Liver (tissue), 9 donors: ENCODE data around the gene NDUFA5. TPM values are rescaled to one million over a fixed set of nuclear protein-coding genes. Genes with fewer than 3 reads are reported as not detected.

Experiments used
- DNase-seq: peaks from one replicate; pipeline ENCODE4 v3.0.0-alpha.2; 2017; ENCODE audit warnings: low spot score
- H3K27ac ChIP-seq, 2 donors: one replicate each; pipeline ENCODE4 v1.7.0; 2013; ENCODE audit warnings: inconsistent platforms in 2 of 2, low read length in 2 of 2, control low read depth in 1 of 2, low read depth in 1 of 2, mild to moderate bottlenecking in 1 of 2
- H3K27me3 ChIP-seq, 4 donors: one replicate each; pipeline versions ENCODE4 v1.6.1 to v1.7.0; 2013; ENCODE audit warnings: low read length in 3 of 4, inconsistent platforms in 1 of 4, mild to moderate bottlenecking in 1 of 4, moderate library complexity in 1 of 4; ENCODE audit not compliant: control insufficient read depth in 4 of 4, insufficient read depth in 4 of 4
- H3K36me3 ChIP-seq, 4 donors: one replicate each; pipeline versions ENCODE4 v1.6.1 to v1.7.0; 2013; ENCODE audit warnings: low read length in 3 of 4, mild to moderate bottlenecking in 3 of 4, low read depth in 1 of 4, moderate library complexity in 1 of 4; ENCODE audit not compliant: control insufficient read depth in 4 of 4, insufficient read depth in 3 of 4
- H3K4me1 ChIP-seq, 4 donors: one replicate each; pipeline versions ENCODE4 v1.6.1 to v1.7.0; 2013; ENCODE audit warnings: low read length in 3 of 4, mild to moderate bottlenecking in 3 of 4, moderate library complexity in 1 of 4; ENCODE audit not compliant: control insufficient read depth in 4 of 4, insufficient read depth in 4 of 4
- H3K4me3 ChIP-seq, 3 donors: one replicate each; pipeline versions ENCODE4 v1.6.1 to v1.7.0; 2013; ENCODE audit warnings: low read length in 3 of 3, control low read depth in 1 of 3, low read depth in 1 of 3, mild to moderate bottlenecking in 1 of 3
- H3K9ac ChIP-seq, 2 donors: one replicate each; pipeline ENCODE4 v1.7.0; 2013; ENCODE audit warnings: low read length in 2 of 2, mild to moderate bottlenecking in 2 of 2, moderate library complexity in 2 of 2, control low read depth in 1 of 2, low read depth in 1 of 2
- H3K9me3 ChIP-seq, 4 donors: one replicate each; pipeline versions ENCODE4 v1.6.1 to v1.7.0; 2013; ENCODE audit warnings: low read length in 3 of 4; ENCODE audit not compliant: control insufficient read depth in 4 of 4
- ATF3 ChIP-seq: IDR thresholded peaks from 2 replicates; pipeline ENCODE4 v1.6.1; 2016; ENCODE audit warnings: antibody characterized with exemption
- CTCF ChIP-seq: fragments of 150-350 bp; IDR thresholded peaks from 2 replicates; pipeline ENCODE4 v1.5.1; 2017; ENCODE audit warnings: improper control_type of control experiment, low read depth, low read length; ENCODE audit not compliant: missing input control
- EGR1 ChIP-seq, 2 donors: IDR thresholded peaks; 2 replicates each; pipeline ENCODE4 v1.6.1; 2016 to 2018; ENCODE audit warnings: antibody characterized with exemption in 2 of 2, low read depth in 2 of 2
- FOXA1 ChIP-seq: IDR thresholded peaks from 2 replicates; pipeline ENCODE4 v1.6.1; 2016; ENCODE audit warnings: antibody characterized with exemption
- FOXA2 ChIP-seq: IDR thresholded peaks from 2 replicates; pipeline ENCODE4 v1.6.1; 2016; ENCODE audit warnings: antibody characterized with exemption
- GABPA ChIP-seq, 2 donors: IDR thresholded peaks in 1 of 2; conservative IDR thresholded peaks in 1 of 2; 2 replicates each; pipeline ENCODE4 v1.6.1; 2016; ENCODE audit warnings: antibody characterized with exemption in 2 of 2, mild to moderate bottlenecking in 1 of 2, moderate library complexity in 1 of 2
- HNF4A ChIP-seq, 2 donors: conservative IDR thresholded peaks; 2 replicates each; pipeline ENCODE4 v1.6.1; 2016; ENCODE audit warnings: antibody characterized with exemption in 2 of 2, mild to moderate bottlenecking in 2 of 2
- HNF4G ChIP-seq: IDR thresholded peaks from 2 replicates; pipeline ENCODE4 v1.6.1; 2016; ENCODE audit warnings: antibody characterized with exemption
- JUND ChIP-seq, 2 donors: IDR thresholded peaks; 2 replicates each; pipeline ENCODE4 v1.6.1; 2016; ENCODE audit warnings: antibody characterized with exemption in 2 of 2
- MAX ChIP-seq: IDR thresholded peaks from 2 replicates; pipeline ENCODE4 v1.6.1; 2016; ENCODE audit warnings: antibody characterized with exemption
- NR2F2 ChIP-seq: IDR thresholded peaks from 2 replicates; pipeline ENCODE4 v1.6.1; 2016; ENCODE audit warnings: antibody characterized with exemption
- RAD21 ChIP-seq, 2 donors: IDR thresholded peaks; 2 replicates each; pipeline ENCODE4 v1.6.1; 2016; ENCODE audit warnings: antibody characterized with exemption in 2 of 2, mild to moderate bottlenecking in 2 of 2
- REST ChIP-seq: IDR thresholded peaks from 2 replicates; pipeline ENCODE4 v1.6.1; 2016; ENCODE audit warnings: antibody characterized with exemption, mild to moderate bottlenecking
- RXRA ChIP-seq, 2 donors: IDR thresholded peaks; 2 replicates each; pipeline ENCODE4 v1.6.1; 2017 to 2018; ENCODE audit warnings: antibody characterized with exemption in 2 of 2, mild to moderate bottlenecking in 1 of 2
- SP1 ChIP-seq: IDR thresholded peaks from 2 replicates; pipeline ENCODE4 v1.6.1; 2018; ENCODE audit warnings: antibody characterized with exemption, mild to moderate bottlenecking
- TAF1 ChIP-seq: conservative IDR thresholded peaks from 2 replicates; pipeline ENCODE4 v1.6.1; 2016; ENCODE audit warnings: antibody characterized with exemption, mild to moderate bottlenecking
- YY1 ChIP-seq: IDR thresholded peaks from 2 replicates; pipeline ENCODE4 v1.6.1; 2016; ENCODE audit warnings: antibody characterized with exemption, mild to moderate bottlenecking
- ZBTB33 ChIP-seq: IDR thresholded peaks from 2 replicates; pipeline ENCODE4 v1.6.1; 2016; ENCODE audit warnings: antibody characterized with exemption
- WGBS: extraction: QIAGEN DNeasy Blood & Tissue Kit; methylation state at CpG from one replicate; pipeline ENCODE4 v1.1.7; 2013; 5-methylcytosine and 5-hydroxymethylcytosine counted together
- polyA plus RNA-seq, 2 donors: library from polyadenylated mRNA; stranded (reverse) in 1 of 2; unstranded in 1 of 2; fragments of 200-250 nt in 1 of 2; fragments of >200 nt in 1 of 2; fragmentation: Nextera tagmentation in 1 of 2; extraction: Ambion mirVana in 1 of 2; gene quantifications; one replicate each; pipeline versions ENCODE4 v1.2.1 to v1.2.3, GENCODE V29; 2013 to 2015
- total RNA-seq, 2 donors: library from RNA; depleted of rRNA; stranded (reverse); fragments of >200 nt; gene quantifications; one replicate each; pipeline ENCODE4 v1.2.3, GENCODE V29; 2014
- donor health status: healthy.
- donor health status: healthy.
- donor health status: healthy.
- donor health status: healthy.
- donor health status: healthy.

NDUFA5 gene
- total and polyA plus RNA-seq, 4 donors = 27.4 to 102 (median 34.4) TPM

- TF ChIP-seq CTCF (no peak), HNF4G (no peak), FOXA1 (no peak), JUND (IDR thresholded peaks at IDR 0.05) (no peak)
- Histone ChIP-seq H3K36me3 (no peaks in the 10 kb centered on the region), H3K9me3 (no peaks in the 10 kb centered on the region), H3K27me3 (no peaks in the 10 kb centered on the region), H3K4me3 (no peak overlapping the region), H3K27ac (no peak overlapping the region), H3K4me1 (peaks cover 0 to 2% (median 0%) of the 10 kb centered on the region in 4 donors), H3K9ac (no peak overlapping the region)
- DNase-seq = no peak
These were observed 21.8 kb upstream of the NDUFA5 start for GRCh38 chr7:123579416-123579815.

GRCh38 chr7:123573896-123574467 is 16.4 kb upstream of the NDUFA5 start:
- Histone ChIP-seq H3K36me3 (no peaks in the 10 kb centered on the region), H3K4me3 (no peak overlapping the region), H3K9me3 (no peaks in the 10 kb centered on the region), H3K9ac (no peak overlapping the region), H3K27ac (no peak overlapping the region), H3K4me1 (no peaks in the 10 kb centered on the region), H3K27me3 (no peaks in the 10 kb centered on the region)
- 90% methylated on average over 2 of the region's 2 CpGs for WGBS
- TF ChIP-seq TAF1 (no peak), EGR1 (IDR thresholded peaks at IDR 0.05; ENCODE audit: low read depth in 2 of 2) (no peak), CTCF (no peak), ATF3 (no peak), HNF4G (no peak), SP1 (no peak), FOXA1 (no peak), RXRA (IDR thresholded peaks at IDR 0.05) (no peak), HNF4A (conservative IDR thresholded peaks at IDR 0.05) (no peak), JUND (IDR thresholded peaks at IDR 0.05) (no peak), REST (no peak), FOXA2 (no peak), ZBTB33 (no peak), MAX (no peak), GABPA (IDR thresholded peaks at IDR 0.05 in 1 of 2, conservative IDR thresholded peaks at IDR 0.05 in 1 of 2) (no peak), YY1 (no peak), NR2F2 (no peak), RAD21 (IDR thresholded peaks at IDR 0.05) (no peak)
- DNase-seq = no peak
